Stomach (tissue), 9 donors: ENCODE data around the gene AKT1. TPM values are rescaled to one million over a fixed set of nuclear protein-coding genes. Genes with fewer than 3 reads are reported as not detected.
"Not testable (repeated sequence)": the region's sequence is repeated elsewhere in the genome, so short reads cannot be mapped to it uniquely, and the experiment has no call there.

Source experiments
- DNase-seq, 2 donors: peaks; one replicate each; pipeline versions ENCODE4 v3.0.0 to v3.0.0-alpha.2; 2013 to 2019
- H3K27ac ChIP-seq, 5 donors: fragments of 200-600 bp in 4 of 5; sonication (generic) in 4 of 5; one replicate each; pipeline ENCODE4 v1.5.1; 2013 to 2019; ENCODE audit warnings: mild to moderate bottlenecking in 1 of 5, moderate library complexity in 1 of 5
- H3K27me3 ChIP-seq, 3 donors: fragments of 200-600 bp; sonication (generic); one replicate each; pipeline ENCODE4 v1.5.1; 2017 to 2019; ENCODE audit warnings: mixed run types in 1 of 3
- H3K36me3 ChIP-seq, 4 donors: fragments of 200-600 bp; sonication (generic); 1 replicate in 3 of 4; 2 replicates in 1 of 4; pipeline ENCODE4 v1.5.1; 2016 to 2019
- H3K4me1 ChIP-seq, 4 donors: fragments of 200-600 bp; sonication (generic); one replicate each; pipeline ENCODE4 v1.5.1; 2016 to 2019
- H3K4me3 ChIP-seq, 4 donors: fragments of 200-600 bp; sonication (generic) in 3 of 4; one replicate each; pipeline ENCODE4 v1.5.1; 2016 to 2019; ENCODE audit warnings: mild to moderate bottlenecking in 1 of 4
- H3K9me3 ChIP-seq, 4 donors: fragments of 200-600 bp; sonication (generic); one replicate each; pipeline ENCODE4 v1.5.1; 2016 to 2019
- CTCF ChIP-seq, 7 experiments: fragments of 450-650 bp in 4 of 7; fragments of 200-600 bp in 3 of 7; sonication (generic) in 3 of 7; IDR thresholded peaks; one replicate each; pipeline ENCODE4 v1.5.1; 2016 to 2019; ENCODE audit warnings: antibody characterized with exemption in 7 of 7, control low read depth in 2 of 7, mild to moderate bottlenecking in 1 of 7
- EP300 ChIP-seq: sonication (generic); formaldehyde crosslinking; IDR thresholded peaks from one replicate; pipeline ENCODE4 v1.6.1; 2017; ENCODE audit warnings: antibody characterized with exemption
- POLR2A ChIP-seq, 4 donors: fragments of 450-650 bp; IDR thresholded peaks; one replicate each; pipeline ENCODE4 v1.6.1; 2016; ENCODE audit warnings: antibody characterized with exemption in 4 of 4, control low read depth in 2 of 4, mild to moderate bottlenecking in 1 of 4, moderate library complexity in 1 of 4
- POLR2AphosphoS5 ChIP-seq, 3 donors: sonication (generic); formaldehyde crosslinking; IDR thresholded peaks; one replicate each; pipeline ENCODE4 v1.6.1; 2016; ENCODE audit warnings: antibody characterized with exemption in 3 of 3
- WGBS, 5 donors: extraction: QIAGEN DNeasy Blood & Tissue Kit in 3 of 5; methylation state at CpG; one replicate each; pipeline versions ENCODE4 v1.1.5 to v1.1.7; 2013 to 2018; 5-methylcytosine and 5-hydroxymethylcytosine counted together
- intact Hi-C: fragments of 100-400 bp; cut with DNase I; formaldehyde crosslinking; loops from one replicate; pipeline ENCODE4 v1.15.1; 2023; ENCODE audit warnings: low total_unique reads
- polyA plus RNA-seq, 3 donors: library from polyadenylated mRNA; stranded (reverse); fragments of 200-250 nt; gene quantifications; one replicate each; pipeline ENCODE4 v1.2.3, GENCODE V29; 2013
- total RNA-seq, 5 donors: library from RNA; depleted of rRNA; stranded (reverse); fragments of >200 nt; gene quantifications; one replicate each; pipeline versions ENCODE4 v1.1.0 to v1.2.3, GENCODE V29; 2014 to 2016
- donor health status: healthy with polysubstance abuse.
- donor health status: Bipolar disorder and iron deficiency.
- donor health status: healthy.

Gene AKT1
- total and polyA plus RNA-seq, 8 donors: 85.2 to 292 (median 113) TPM

DNA sequence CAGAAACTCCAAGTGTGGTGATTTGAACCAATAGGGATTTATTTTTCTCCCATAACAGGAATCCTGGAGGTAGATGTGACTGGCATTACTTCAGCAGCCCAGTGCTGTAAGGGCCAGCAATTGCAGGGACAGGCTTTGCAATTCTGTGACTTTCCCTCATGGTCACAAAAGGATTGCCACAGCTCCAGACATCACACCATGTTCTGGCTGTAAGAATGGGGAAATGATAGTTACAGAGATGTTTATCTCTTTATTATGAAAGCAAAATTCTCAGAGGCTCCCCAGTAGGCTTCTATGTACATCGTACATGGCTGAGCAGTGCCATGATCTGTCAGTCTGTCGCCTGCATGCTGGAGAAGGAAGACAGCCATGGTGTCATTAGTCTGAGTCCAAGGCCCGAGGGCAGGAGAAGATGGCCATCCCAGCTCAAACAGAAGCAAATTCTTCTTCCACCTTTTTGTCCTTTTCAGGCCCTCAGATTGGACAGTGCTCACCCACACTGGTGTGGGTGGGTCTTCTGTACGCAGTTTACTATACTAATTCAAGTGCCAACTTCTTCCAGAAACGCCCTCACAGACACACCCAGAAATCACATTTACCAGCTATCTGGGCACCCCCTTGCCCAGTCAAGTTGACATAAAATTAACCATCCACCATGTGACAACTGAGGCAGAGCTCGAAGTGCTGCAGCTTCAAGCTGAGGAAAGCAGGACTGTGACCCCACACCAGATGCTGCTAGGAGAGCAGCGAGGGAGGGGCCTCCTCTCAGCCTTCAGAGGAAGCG, 22.6 kb upstream of the AKT1 start:
- Histone ChIP-seq H3K27me3 (no peaks in the 10 kb centered on the region), H3K27ac (no peak overlapping the region), H3K4me1 (peaks cover 27 to 47% (median 46%) of the 10 kb centered on the region in 4 donors), H3K9me3 (no peaks in the 10 kb centered on the region), H3K4me3 (no peak overlapping the region), H3K36me3 (peaks cover 0 to 5% (median 1%) of the 10 kb centered on the region in 4 donors)
- peak in 1 of 2 donors; percentile 10 for DNase-seq
- intact Hi-C loops: no loop called here
- WGBS, 5 donors: 83 to 95% (median 92%) methylated on average over 6 to 8 of the region's 8 CpGs
- TF ChIP-seq CTCF (IDR thresholded peaks at IDR 0.05) (no peak), POLR2AphosphoS5 (IDR thresholded peaks at IDR 0.05) (no peak), EP300 (no peak)

DNA sequence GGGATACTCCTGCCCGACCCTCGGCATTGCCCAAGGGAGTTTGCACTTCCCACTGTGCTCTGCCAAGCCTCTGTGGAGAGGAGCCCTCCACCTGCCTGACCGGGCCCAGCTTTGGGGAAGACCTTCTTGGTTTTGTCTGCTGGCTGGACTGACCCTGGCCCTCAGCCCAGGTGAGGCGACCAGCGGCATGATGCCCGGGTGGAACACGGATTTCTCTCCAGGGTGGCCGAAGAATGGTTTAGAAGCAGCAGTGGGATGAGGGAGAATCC, 21.0 kb upstream of the AKT1 start:
- H3K27ac ChIP-seq: peak overlapping the region; percentile 93 to 100 (median 95)

GRCh38 chr14:104814701-104815100, 19.2 kb upstream of the AKT1 start:
- H3K4me1 ChIP-seq: peaks cover 22 to 35% (median 32%) of the 10 kb centered on the region in 4 donors
- H3K36me3 ChIP-seq, H3K27me3 ChIP-seq, H3K9me3 ChIP-seq, intact Hi-C loops: not testable (repeated sequence)
- peak overlapping the region in 3 of 5 donors; percentile 95 to 100 (median 96) for H3K27ac ChIP-seq
- WGBS, 5 donors: 77 to 88% (median 84%) methylated on average over 15 of the region's 15 CpGs
- peak in 1 of 2 donors; percentile 15 for DNase-seq
- peak overlapping the region; percentile 73 to 93 (median 86) for H3K4me3 ChIP-seq

More for the DNA sequence above, 21.0 kb upstream of the AKT1 start:
- Histone ChIP-seq H3K27me3 (no peaks in the 10 kb centered on the region), H3K4me1 (peaks cover 27 to 47% (median 46%) of the 10 kb centered on the region in 4 donors), H3K36me3 (peaks cover 0 to 5% (median 1%) of the 10 kb centered on the region in 4 donors), H3K9me3 (no peaks in the 10 kb centered on the region), H3K4me3 (peak overlapping the region; percentile 73 to 93 (median 86))
- TF ChIP-seq EP300: no peak
- no peak for TF ChIP-seq POLR2AphosphoS5 (IDR thresholded peaks at IDR 0.05)
- TF ChIP-seq CTCF (IDR thresholded peaks at IDR 0.05): no peak
- TF ChIP-seq POLR2A (IDR thresholded peaks at IDR 0.05): no peak
- no peak for DNase-seq
- WGBS, 5 donors: 0 to 3% (median 1%) methylated on average over 1 to 8 of the region's 8 CpGs
- intact Hi-C loops: no loop called here

- Histone ChIP-seq H3K9me3 (no peaks in the 10 kb centered on the region), H3K27me3 (no peaks in the 10 kb centered on the region), H3K4me3 (no peak overlapping the region), H3K36me3 (peaks cover 0 to 3% (median 1%) of the 10 kb centered on the region in 4 donors), H3K4me1 (peaks cover 22 to 35% (median 32%) of the 10 kb centered on the region in 4 donors), H3K27ac (no peak overlapping the region)
- intact Hi-C loops: no loop called here
- whole genome bisulfite sequencing, 5 donors: 86 to 90% (median 87%) methylated on average over 7 of the region's 7 CpGs
- DNase-seq: no peak
- TF ChIP-seq POLR2A (IDR thresholded peaks at IDR 0.05): no peak
- no peak for TF ChIP-seq POLR2AphosphoS5 (IDR thresholded peaks at IDR 0.05)
- TF ChIP-seq EP300: no peak
- TF ChIP-seq CTCF (IDR thresholded peaks at IDR 0.05): no peak
Observed at GRCh38 chr14:104813286-104813685, 17.7 kb upstream of the AKT1 start.

- intact Hi-C loops: no loop called here
- H3K4me1 ChIP-seq: peaks cover 15 to 27% (median 23%) of the 10 kb centered on the region in 4 donors
- H3K27ac ChIP-seq: no peak overlapping the region
- no peaks in the 10 kb centered on the region for H3K9me3 ChIP-seq
- H3K4me3 ChIP-seq: no peak overlapping the region
- H3K27me3 ChIP-seq: no peaks in the 10 kb centered on the region
- TF ChIP-seq CTCF (IDR thresholded peaks at IDR 0.05): no peak
- TF ChIP-seq POLR2A (IDR thresholded peaks at IDR 0.05): no peak
- TF ChIP-seq EP300: no peak
- TF ChIP-seq POLR2AphosphoS5 (IDR thresholded peaks at IDR 0.05): no peak
- H3K36me3 ChIP-seq: no peaks in the 10 kb centered on the region
- WGBS, 5 donors: 88 to 96% (median 92%) methylated on average over 11 of the region's 11 CpGs
- no peak for DNase-seq
Observed at GRCh38 chr14:104810316-104810715, 14.8 kb upstream of the AKT1 start.
